GM18511 (cell line): ENCODE measurements around the gene RNF112.
"Not testable (repeated sequence)": the region's sequence is repeated elsewhere in the genome, so short reads cannot be mapped to it uniquely, and the experiment has no call there.

Source experiments
- ATAC-seq: cut with Tn5 transposase; IDR thresholded peaks from one replicate; pipeline ENCODE4 v1.9.1; 2021; ENCODE audit warnings: mild to moderate bottlenecking, moderate library complexity; ENCODE audit not compliant: unreplicated experiment

Gene RNF112

GRCh38 chr17:19412984-19413383 lies 2.0 kb downstream of the RNF112 start:
- ATAC-seq = no peak

GRCh38 chr17:19413761-19414160 lies 2.7 kb downstream of the RNF112 start:
- ATAC-seq = no peak

- no peak for ATAC-seq
These were observed 3.6 kb downstream of the RNF112 start for GRCh38 chr17:19414396-19415280.

GRCh38 chr17:19415311-19415710 lies 4.3 kb downstream of the RNF112 start:
- no peak for ATAC-seq

GRCh38 chr17:19415806-19416775 lies 5.1 kb downstream of the RNF112 start:
- ATAC-seq = no peak

- ATAC-seq = no peak
These were observed 6.6 kb downstream of the RNF112 start for GRCh38 chr17:19417611-19418010.

GRCh38 chr17:19418251-19418992 lies 7.4 kb downstream of the RNF112 start:
- no peak for ATAC-seq

- ATAC-seq = no peak
These were observed 10.2 kb downstream of the RNF112 start for GRCh38 chr17:19421219-19421618.

- no peak for ATAC-seq
These were observed 10.9 kb downstream of the RNF112 start for GRCh38 chr17:19421926-19422325.

GRCh38 chr17:19424934-19425868 lies 14.2 kb downstream of the RNF112 start:
- ATAC-seq = no peak

GRCh38 chr17:19426631-19427030 lies 15.6 kb downstream of the RNF112 start:
- no peak for ATAC-seq

- ATAC-seq = no peak
These were observed 20.7 kb downstream of the RNF112 start for GRCh38 chr17:19431691-19432090.

- no peak for ATAC-seq
These were observed 22.2 kb downstream of the RNF112 start for GRCh38 chr17:19433255-19433654.

- ATAC-seq = no peak
These were observed 22.8 kb downstream of the RNF112 start for GRCh38 chr17:19433727-19434340.

- no peak for ATAC-seq
These were observed 29.4 kb downstream of the RNF112 start for GRCh38 chr17:19440421-19440820.

GRCh38 chr17:19441288-19441687 lies 30.3 kb downstream of the RNF112 start:
- ATAC-seq = not testable (repeated sequence)

- ATAC-seq = no peak
These were observed 31.7 kb downstream of the RNF112 start for GRCh38 chr17:19442731-19443130.

GRCh38 chr17:19443148-19443547 lies 32.1 kb downstream of the RNF112 start:
- ATAC-seq = no peak

GRCh38 chr17:19445105-19445504 lies 34.1 kb downstream of the RNF112 start:
- no peak for ATAC-seq
